8988T (cell line): Measurements from ENCODE around the gene PLCB4.

ENCODE experiments used
- DNase-seq: peaks from one replicate; pipeline ENCODE4 v3.0.0; 2011

The PLCB4 gene

DNA sequence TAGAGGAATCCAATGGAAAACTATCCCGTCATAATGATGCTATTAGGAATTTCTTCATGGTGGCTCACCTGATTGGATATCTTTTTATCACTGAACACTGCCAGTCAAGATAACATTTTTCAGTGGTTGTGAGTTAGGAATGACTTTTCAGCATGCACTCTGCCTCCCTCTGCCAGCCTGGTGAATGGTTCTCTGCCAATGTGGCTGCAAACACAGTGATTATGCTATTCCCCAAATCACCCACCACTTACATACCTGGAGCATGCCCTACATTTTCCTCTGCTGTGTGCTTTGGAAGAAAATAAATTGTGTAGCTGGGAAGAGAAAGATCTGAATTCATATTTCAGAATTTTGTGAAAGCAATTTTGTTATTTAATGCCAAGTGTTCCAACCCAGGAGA lies 342.9 kb downstream of the PLCB4 start:
- no peak for DNase-seq

DNA sequence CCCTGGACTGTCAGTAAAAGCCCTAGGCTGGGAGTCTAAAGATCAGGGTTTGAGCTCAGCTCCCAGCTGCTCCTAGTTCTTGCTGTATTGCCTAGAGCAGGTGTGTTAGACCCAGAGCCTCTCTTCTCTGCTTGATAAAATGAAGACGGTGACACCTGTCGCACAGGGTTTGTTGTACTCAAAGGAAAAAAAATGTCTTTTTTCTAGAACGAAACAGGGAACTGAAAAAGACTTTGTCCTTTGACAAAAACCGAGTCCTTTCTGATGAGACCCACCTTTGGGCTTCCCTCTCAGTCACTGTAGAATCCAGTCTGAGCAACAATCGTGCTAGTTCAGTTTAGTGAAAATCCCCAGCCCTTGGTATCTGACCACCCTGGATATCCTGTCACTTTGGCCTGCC lies 343.4 kb downstream of the PLCB4 start:
- DNase-seq, result no peak

- no peak for DNase-seq
These were observed 344.1 kb downstream of the PLCB4 start for GRCh38 chr20:9413001-9413400.

- no peak for DNase-seq
These were observed 346.5 kb downstream of the PLCB4 start for GRCh38 chr20:9415426-9415825.

- DNase-seq, result no peak
These were observed 347.5 kb downstream of the PLCB4 start for GRCh38 chr20:9416421-9416820.

GRCh38 chr20:9417665-9418064 lies 348.8 kb downstream of the PLCB4 start:
- no peak for DNase-seq

GRCh38 chr20:9422321-9423057 lies 353.6 kb downstream of the PLCB4 start:
- no peak for DNase-seq

- no peak for DNase-seq
These were observed 355.7 kb downstream of the PLCB4 start for GRCh38 chr20:9424551-9424950.

GRCh38 chr20:9427430-9428291 lies 358.8 kb downstream of the PLCB4 start:
- no peak for DNase-seq

DNA sequence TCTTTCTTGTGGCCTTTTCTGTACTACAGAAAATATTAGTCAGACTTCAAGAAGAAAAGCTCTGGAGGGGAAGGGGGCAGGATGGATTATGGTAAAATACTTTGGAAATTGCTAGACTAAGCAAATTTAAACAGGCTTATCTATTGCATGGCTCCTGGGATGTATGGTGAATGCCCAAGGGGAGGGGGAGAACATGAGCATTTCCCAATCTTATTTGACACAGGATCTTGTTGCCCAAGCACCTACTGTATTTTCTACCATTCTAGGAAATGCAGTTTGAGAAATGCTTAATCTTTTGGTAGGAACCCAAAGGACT lies 359.4 kb downstream of the PLCB4 start:
- DNase-seq, result no peak

GRCh38 chr20:9439806-9440205 lies 370.9 kb downstream of the PLCB4 start:
- DNase-seq, result no peak

DNA sequence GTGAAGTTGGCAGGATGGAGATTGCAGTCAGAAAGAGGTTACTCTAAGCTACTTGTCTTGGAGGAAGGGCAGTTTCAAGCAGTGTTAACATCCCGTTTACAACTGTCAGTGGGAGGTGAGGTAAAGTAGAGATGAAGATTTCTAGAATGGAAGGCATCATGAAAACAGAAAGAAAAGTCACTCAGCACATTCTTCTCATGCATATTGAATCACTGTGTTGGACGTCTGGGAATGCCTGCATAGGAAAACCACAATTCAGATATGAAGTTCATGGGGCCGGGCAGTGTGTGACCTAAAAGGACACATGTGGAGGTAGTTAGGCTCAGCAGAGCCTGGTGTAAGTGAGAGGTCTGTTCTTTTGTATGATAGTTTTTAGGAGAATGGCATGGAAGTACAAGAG lies 372.0 kb downstream of the PLCB4 start:
- no peak for DNase-seq

GRCh38 chr20:9441948-9442347 lies 373.1 kb downstream of the PLCB4 start:
- DNase-seq, result no peak

DNA sequence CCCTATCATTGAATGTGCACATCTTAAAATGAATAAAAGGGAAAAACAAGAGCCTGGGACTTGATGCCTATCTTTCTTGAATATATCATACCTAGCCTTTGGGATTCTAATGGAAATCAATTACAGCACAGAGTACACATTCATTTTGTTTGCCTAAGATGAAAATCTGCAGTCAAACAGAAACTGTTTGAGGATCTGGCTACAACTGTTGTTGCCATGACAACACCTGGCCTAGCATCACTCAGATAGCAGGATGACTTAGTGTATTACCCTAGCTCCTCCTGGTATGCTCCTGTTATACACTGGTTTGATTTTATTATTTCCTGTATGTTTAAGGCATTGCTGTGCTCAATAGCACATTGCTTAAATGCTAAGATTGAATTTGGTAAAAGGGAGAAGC lies 374.0 kb downstream of the PLCB4 start:
- no peak for DNase-seq

DNA sequence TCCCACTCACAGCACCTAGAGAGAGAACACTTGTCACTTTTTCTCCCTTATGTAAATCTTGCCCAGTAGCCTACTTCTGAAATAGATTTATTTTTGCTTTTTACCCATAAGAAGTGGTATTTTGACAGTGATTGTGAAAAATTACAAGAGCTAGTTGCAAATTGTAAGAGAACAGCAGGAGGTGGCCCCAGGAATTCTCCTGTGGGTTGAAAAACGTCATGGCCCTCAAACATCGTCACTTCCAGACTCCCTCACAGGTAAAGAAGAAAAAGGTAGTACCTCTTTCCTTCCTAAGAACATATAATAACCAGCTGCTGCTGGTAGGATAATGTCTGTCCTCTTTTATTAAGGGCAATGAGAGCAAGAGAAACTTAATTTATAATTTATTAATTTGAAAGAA lies 376.0 kb downstream of the PLCB4 start:
- DNase-seq, result no peak

DNA sequence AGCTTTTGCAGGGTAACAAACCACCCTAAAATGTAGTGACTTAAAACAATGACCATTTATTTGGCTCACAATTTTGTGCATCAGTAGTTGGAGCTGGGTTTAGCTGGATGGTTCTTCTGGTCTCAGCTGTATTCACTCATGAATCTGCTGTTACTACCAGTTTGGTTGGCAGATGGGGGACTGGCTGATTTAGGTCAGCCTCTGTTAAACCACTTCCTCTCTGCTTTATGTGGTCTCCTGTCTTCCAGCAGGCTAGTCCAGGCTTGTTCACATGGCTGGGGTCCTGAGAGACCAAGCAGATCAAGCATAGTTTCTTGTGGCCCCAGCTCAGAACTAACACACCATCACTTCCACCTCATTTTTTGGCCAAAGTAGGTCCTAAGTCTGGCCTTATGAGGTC lies 378.3 kb downstream of the PLCB4 start:
- DNase-seq, result no peak

DNA sequence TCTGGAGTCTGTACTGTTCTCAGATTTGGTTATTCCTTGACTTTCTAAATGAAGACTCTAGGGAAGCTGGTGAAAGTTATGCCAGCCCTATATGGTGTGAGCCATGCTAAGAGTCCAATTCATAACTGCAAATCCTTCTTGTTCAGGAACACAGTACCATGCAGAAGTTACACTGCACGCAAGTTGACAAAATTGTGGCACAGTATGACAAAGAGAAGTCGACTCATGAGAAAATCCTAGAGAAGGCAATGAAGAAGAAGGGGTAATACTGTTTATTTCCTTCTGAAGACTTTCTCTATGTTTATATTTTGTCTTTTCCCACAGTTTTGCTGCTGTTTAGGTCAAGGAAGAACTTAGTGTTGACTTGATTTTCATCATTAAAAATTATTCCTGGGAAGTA lies 384.3 kb downstream of the PLCB4 start:
- no peak for DNase-seq

DNA sequence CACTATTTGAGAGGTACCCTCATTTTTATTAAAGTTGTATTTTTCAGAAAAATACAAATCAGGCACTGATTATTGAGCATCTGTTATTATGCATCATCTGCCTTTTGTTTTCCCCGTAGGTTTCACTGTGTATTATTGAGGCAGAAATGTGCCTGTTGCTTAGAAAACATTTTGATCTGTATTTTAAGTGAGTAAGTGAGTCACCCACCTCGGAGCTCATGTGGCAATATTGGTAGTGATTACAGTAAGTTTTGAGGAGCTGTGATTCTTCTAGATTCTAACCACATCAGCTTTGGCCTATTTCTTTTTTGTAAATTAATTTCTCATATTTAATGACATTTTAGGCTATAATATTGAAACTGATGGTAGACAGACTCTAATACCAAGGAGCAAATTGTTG lies 385.9 kb downstream of the PLCB4 start:
- no peak for DNase-seq

GRCh38 chr20:9457136-9457535 lies 388.2 kb downstream of the PLCB4 start:
- no peak for DNase-seq

GRCh38 chr20:9458138-9458796 lies 389.4 kb downstream of the PLCB4 start:
- no peak for DNase-seq

DNA sequence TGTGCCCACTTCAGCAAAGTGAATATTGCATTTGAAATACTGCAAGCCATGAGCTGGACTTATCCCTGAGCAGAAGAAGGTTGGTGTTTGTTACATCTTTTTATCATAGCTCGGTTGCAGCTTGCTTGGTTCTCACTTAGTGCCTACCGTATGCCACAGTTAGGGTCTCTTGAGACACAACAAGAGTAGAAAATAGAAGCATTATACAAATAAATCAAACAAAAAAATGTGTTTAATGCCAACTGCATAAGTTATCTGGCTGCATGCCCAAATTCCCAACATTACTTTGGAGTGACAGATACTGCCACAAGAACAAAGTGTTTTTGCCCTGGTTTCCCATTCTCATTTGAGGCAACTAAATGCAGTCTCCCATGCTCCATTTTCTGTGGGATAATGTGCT lies 391.6 kb downstream of the PLCB4 start:
- peak; percentile 5 for DNase-seq

DNA sequence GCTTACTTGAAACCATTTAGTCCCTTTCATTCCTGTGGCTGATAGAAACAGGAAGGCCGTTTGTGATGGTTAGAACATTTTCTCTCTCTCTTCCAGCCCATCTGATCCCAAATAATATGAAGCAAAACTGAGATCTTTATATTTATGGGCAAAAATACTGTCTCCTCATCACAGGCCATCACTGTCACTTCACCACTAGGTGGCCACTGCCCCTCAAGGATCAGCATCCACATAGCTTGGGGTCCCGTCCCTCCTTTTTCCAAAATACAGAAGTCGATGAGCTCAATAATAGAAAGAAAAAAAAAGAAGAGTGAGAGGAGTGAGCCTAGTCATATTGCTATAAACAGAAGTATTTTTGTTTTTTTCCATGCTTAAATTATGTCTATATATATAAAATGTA lies 399.1 kb downstream of the PLCB4 start:
- no peak for DNase-seq

DNA sequence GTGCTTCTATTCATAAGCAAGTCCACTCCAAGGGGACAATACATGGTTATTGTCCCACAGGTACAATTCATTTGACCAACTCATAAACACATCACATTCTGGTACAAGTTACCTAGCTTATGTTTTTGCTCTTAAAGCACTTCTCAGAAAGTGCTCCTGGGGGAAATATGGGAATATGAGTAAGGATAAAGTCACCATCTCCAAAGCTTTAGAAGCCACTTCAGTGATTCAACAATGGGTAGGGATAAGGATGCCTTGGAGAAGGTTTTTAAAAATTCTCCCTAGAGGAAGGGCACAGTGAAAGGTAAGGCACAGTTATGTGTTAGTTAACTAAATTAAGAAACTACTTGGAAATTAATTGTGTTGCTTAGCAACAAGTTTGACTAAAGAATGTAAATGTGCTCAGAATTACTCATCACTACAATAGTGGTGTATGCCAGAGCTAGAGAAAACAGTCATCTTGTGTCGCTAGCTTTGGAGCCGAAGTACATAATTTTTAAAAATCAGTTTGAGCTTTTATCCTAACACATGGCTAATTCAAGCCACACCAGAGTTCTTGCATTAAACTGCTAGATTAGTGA lies 406.0 kb downstream of the PLCB4 start:
- DNase-seq, result no peak

- no peak for DNase-seq
These were observed 406.6 kb downstream of the PLCB4 start for GRCh38 chr20:9475456-9475855.
